HEK293 (cell line): ENCODE data around the gene KCND2.

Source experiments
- CTCF ChIA-PET: fragments of 350-600 bp; formaldehyde crosslinking; extraction: SDS; loops from one replicate; lab custom pipeline; 2021; ENCODE audit warnings: antibody characterized with exemption; lab: Yijun Ruan, JAX
- POLR2A ChIA-PET: fragments of 300-600 bp; formaldehyde crosslinking; extraction: SDS; loops from one replicate; lab custom pipeline; 2020; ENCODE audit warnings: antibody characterized with exemption, inconsistent platforms; lab: Yijun Ruan, JAX
- H3K27ac ChIP-seq: fragments of 200-500 bp; sonication (Bioruptor generic); 2 replicates; pipeline ENCODE4 v1.5.1; 2014; ENCODE audit warnings: low read depth, low read length, control low read depth, inconsistent platforms; ENCODE audit errors: extremely low read depth
- H3K36me3 ChIP-seq, 2 experiments: fragments of 200-500 bp in 1 of 2; sonication (Bioruptor generic) in 1 of 2; 1 replicate in 1 of 2; 2 replicates in 1 of 2; pipeline ENCODE4 v1.5.1; 2014 to 2017; ENCODE audit warnings: inconsistent platforms in 2 of 2, low read length in 2 of 2; ENCODE audit not compliant: control insufficient read depth in 2 of 2, insufficient read depth in 1 of 2
- H3K4me1 ChIP-seq: fragments of 200-500 bp; sonication (Bioruptor generic); 2 replicates; pipeline ENCODE4 v1.5.1; 2014; ENCODE audit warnings: mild to moderate bottlenecking, low read length, inconsistent platforms; ENCODE audit not compliant: control insufficient read depth, insufficient read depth
- H3K4me3 ChIP-seq: 2 replicates; pipeline ENCODE4 v1.5.1; 2011; ENCODE audit warnings: low read depth, mild to moderate bottlenecking, control low read depth, low read length, moderate library complexity
- H3K9me3 ChIP-seq: fragments of 200-500 bp; sonication (Bioruptor generic); 2 replicates; pipeline ENCODE4 v1.5.1; 2014; ENCODE audit warnings: low read depth, low read length, inconsistent platforms; ENCODE audit not compliant: control insufficient read depth, insufficient read depth
- GFI1B ChIP-seq: fragments of 450-650 bp; formaldehyde crosslinking; IDR thresholded peaks from 2 replicates; pipeline ENCODE4 v1.5.1; 2016; ENCODE audit warnings: missing biosample characterization, missing genetic modification characterization
- GLIS2 ChIP-seq: fragments of 450-650 bp; formaldehyde crosslinking; IDR thresholded peaks from 2 replicates; pipeline ENCODE4 v1.5.1; 2016; ENCODE audit warnings: missing biosample characterization, missing genetic modification characterization
- RBAK ChIP-seq: fragments of 450-650 bp; formaldehyde crosslinking; IDR thresholded peaks from 2 replicates; pipeline ENCODE4 v1.5.1; 2016; ENCODE audit warnings: missing biosample characterization, missing genetic modification characterization
- SETDB1 ChIP-seq: IDR thresholded peaks from one replicate; pipeline ENCODE4 v1.6.1; 2017; ENCODE audit warnings: mild to moderate bottlenecking, low read length, moderate library complexity, mixed read lengths; ENCODE audit not compliant: insufficient read length
- SP3 ChIP-seq: fragments of 450-650 bp; formaldehyde crosslinking; IDR thresholded peaks from 2 replicates; pipeline ENCODE4 v1.5.1; 2016; ENCODE audit warnings: missing biosample characterization, missing genetic modification characterization
- SP7 ChIP-seq: fragments of 450-650 bp; formaldehyde crosslinking; IDR thresholded peaks from 2 replicates; pipeline ENCODE4 v1.5.1; 2016; ENCODE audit warnings: missing biosample characterization, missing genetic modification characterization
- ZBTB11 ChIP-seq: fragments of 450-650 bp; formaldehyde crosslinking; conservative IDR thresholded peaks from 2 replicates; pipeline ENCODE4 v1.5.1; 2016; ENCODE audit warnings: low read depth, missing biosample characterization, missing genetic modification characterization
- ZBTB20 ChIP-seq: fragments of 450-650 bp; formaldehyde crosslinking; IDR thresholded peaks from 2 replicates; pipeline ENCODE4 v1.5.1; 2016; ENCODE audit warnings: missing biosample characterization, missing genetic modification characterization
- ZNF19 ChIP-seq: fragments of 450-650 bp; formaldehyde crosslinking; IDR thresholded peaks from 2 replicates; pipeline ENCODE4; 2016; ENCODE audit warnings: missing biosample characterization, missing genetic modification characterization, low read depth
- ZNF221 ChIP-seq: fragments of 450-650 bp; formaldehyde crosslinking; IDR thresholded peaks from 2 replicates; pipeline ENCODE4 v1.5.1; 2017; ENCODE audit warnings: missing biosample characterization, missing genetic modification characterization, borderline replicate concordance
- ZNF24 ChIP-seq: fragments of 450-650 bp; formaldehyde crosslinking; IDR thresholded peaks from 2 replicates; pipeline ENCODE4 v1.5.1; 2016; ENCODE audit warnings: missing biosample characterization, missing genetic modification characterization
- ZNF248 ChIP-seq: fragments of 450-650 bp; formaldehyde crosslinking; IDR thresholded peaks from 2 replicates; pipeline ENCODE4 v1.5.1; 2017; ENCODE audit warnings: missing biosample characterization, missing genetic modification characterization
- ZNF350 ChIP-seq: fragments of 450-650 bp; formaldehyde crosslinking; IDR thresholded peaks from 2 replicates; pipeline ENCODE4 v1.5.0; 2017; ENCODE audit warnings: missing biosample characterization, mild to moderate bottlenecking, missing genetic modification characterization
- ZNF354C ChIP-seq: fragments of 450-650 bp; formaldehyde crosslinking; IDR thresholded peaks from 2 replicates; pipeline ENCODE4 v1.5.1; 2016; ENCODE audit warnings: missing biosample characterization, missing genetic modification characterization, low read depth, borderline replicate concordance
- ZNF423 ChIP-seq: fragments of 450-650 bp; formaldehyde crosslinking; IDR thresholded peaks from 2 replicates; pipeline ENCODE4 v1.5.1; 2016; ENCODE audit warnings: missing biosample characterization, missing genetic modification characterization
- ZNF48 ChIP-seq: fragments of 450-650 bp; formaldehyde crosslinking; IDR thresholded peaks from 2 replicates; pipeline ENCODE4 v1.5.1; 2016; ENCODE audit warnings: missing biosample characterization, missing genetic modification characterization
- ZNF654 ChIP-seq: fragments of 450-650 bp; formaldehyde crosslinking; IDR thresholded peaks from 2 replicates; pipeline ENCODE4 v1.5.1; 2016; ENCODE audit warnings: low read depth, missing biosample characterization, missing genetic modification characterization
- ZNF76 ChIP-seq: fragments of 450-650 bp; formaldehyde crosslinking; IDR thresholded peaks from 2 replicates; pipeline ENCODE4; 2016; ENCODE audit warnings: low read depth, missing biosample characterization, missing genetic modification characterization, borderline replicate concordance
- TF ChIP-seq, protein P1 (sequence below): fragments of 450-650 bp; IDR thresholded peaks from 2 replicates; pipeline ENCODE4 v1.5.1; 2018; ENCODE audit warnings: missing biosample characterization, missing genetic modification characterization
- TF ChIP-seq, protein P2 (sequence below): fragments of 450-650 bp; formaldehyde crosslinking; IDR thresholded peaks from 2 replicates; pipeline ENCODE4; 2016; ENCODE audit warnings: missing biosample characterization, missing genetic modification characterization
- TF ChIP-seq, protein P3 (sequence below): fragments of 450-650 bp; formaldehyde crosslinking; IDR thresholded peaks from 2 replicates; pipeline ENCODE4 v1.5.1; 2016; ENCODE audit warnings: missing biosample characterization, missing genetic modification characterization

KCND2 gene

DNA sequence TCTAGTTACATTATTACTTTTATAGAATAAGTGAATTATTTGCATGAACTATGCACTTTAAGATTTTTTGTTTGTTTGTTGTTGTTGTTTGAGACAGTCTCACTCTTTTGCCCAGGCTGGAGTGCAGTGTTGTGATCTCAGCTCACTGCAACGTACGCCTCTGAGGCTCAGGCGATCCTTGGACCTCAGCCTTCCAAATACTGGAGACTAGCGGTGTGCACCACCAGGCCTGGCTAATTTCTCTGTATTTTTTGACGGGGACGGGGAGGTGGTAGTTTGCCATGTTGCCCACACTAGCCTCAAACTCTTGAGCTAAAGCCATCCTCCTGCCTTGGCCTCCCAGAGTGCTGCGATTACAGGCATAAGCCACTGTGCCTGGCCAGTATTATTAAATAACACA is 29.2 kb downstream of the KCND2 start (continued):
- TF ChIP-seq, protein P1, sequence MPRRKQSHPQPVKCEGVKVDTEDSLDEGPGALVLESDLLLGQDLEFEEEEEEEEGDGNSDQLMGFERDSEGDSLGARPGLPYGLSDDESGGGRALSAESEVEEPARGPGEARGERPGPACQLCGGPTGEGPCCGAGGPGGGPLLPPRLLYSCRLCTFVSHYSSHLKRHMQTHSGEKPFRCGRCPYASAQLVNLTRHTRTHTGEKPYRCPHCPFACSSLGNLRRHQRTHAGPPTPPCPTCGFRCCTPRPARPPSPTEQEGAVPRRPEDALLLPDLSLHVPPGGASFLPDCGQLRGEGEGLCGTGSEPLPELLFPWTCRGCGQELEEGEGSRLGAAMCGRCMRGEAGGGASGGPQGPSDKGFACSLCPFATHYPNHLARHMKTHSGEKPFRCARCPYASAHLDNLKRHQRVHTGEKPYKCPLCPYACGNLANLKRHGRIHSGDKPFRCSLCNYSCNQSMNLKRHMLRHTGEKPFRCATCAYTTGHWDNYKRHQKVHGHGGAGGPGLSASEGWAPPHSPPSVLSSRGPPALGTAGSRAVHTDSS (tag by site-specific recombination), result no peak

DNA sequence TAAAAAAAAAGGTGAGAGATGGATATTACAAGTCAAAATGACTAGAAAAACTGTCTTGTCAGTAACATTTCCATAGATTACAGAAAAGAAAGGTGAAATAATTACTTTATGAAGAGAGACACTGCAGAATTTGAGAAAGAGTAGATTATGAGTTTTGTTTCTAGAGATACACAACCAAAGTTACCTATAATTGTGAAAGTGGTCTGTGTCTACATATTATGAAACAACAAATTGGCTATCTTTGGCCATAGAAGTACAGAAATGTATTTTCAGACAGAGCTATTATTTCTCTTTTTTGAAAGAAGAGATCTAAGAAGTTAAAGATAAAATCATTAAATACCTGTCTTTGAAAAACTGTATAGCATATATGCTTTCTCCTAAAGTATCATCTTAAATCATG is 30.1 kb downstream of the KCND2 start:
- Histone ChIP-seq H3K27ac (no peak overlapping the region), H3K4me3 (no peak overlapping the region), H3K36me3 (no peaks in the 10 kb centered on the region), H3K9me3 (no peaks in the 10 kb centered on the region), H3K4me1 (no peaks in the 10 kb centered on the region)
- CTCF ChIA-PET, result no interaction called here
- POLR2A ChIA-PET, result no interaction called here
- TF ChIP-seq ZNF350 (no peak), SP3 (no peak), ZNF24 (tag by site-specific recombination) (no peak), ZNF48 (tag by site-specific recombination) (no peak)
- TF ChIP-seq, protein P2, sequence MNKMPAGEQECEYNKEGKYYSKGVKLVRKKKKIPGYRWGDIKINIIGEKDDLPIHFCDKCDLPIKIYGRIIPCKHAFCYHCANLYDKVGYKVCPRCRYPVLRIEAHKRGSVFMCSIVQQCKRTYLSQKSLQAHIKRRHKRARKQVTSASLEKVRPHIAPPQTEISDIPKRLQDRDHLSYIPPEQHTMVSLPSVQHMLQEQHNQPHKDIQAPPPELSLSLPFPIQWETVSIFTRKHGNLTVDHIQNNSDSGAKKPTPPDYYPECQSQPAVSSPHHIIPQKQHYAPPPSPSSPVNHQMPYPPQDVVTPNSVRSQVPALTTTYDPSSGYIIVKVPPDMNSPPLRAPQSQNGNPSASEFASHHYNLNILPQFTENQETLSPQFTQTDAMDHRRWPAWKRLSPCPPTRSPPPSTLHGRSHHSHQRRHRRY (tag by site-specific recombination), result no peak

- CTCF ChIA-PET, result no interaction called here
These were observed 31.7 kb downstream of the KCND2 start for GRCh38 chr7:120304674-120305073.

More at GRCh38 chr7:120304674-120305073, 31.7 kb downstream of the KCND2 start:
- Histone ChIP-seq H3K27ac (no peak overlapping the region), H3K4me3 (no peak overlapping the region), H3K9me3 (no peaks in the 10 kb centered on the region), H3K36me3 (no peaks in the 10 kb centered on the region), H3K4me1 (no peaks in the 10 kb centered on the region)
- POLR2A ChIA-PET, result no interaction called here
- TF ChIP-seq SETDB1 (no peak), ZNF654 (no peak), ZNF221 (tag by site-specific recombination) (no peak), ZBTB11 (tag by site-specific recombination) (no peak), ZBTB20 (tag by site-specific recombination) (no peak), ZNF423 (tag by site-specific recombination) (no peak), SP7 (tag by site-specific recombination) (no peak), GLIS2 (tag by site-specific recombination) (no peak), ZNF76 (no peak), RBAK (tag by site-specific recombination) (no peak), ZNF248 (tag by site-specific recombination) (no peak), ZNF19 (no peak), ZNF354C (no peak), GFI1B (tag by site-specific recombination) (no peak)
- TF ChIP-seq, protein P1 (tag by site-specific recombination), result no peak
- TF ChIP-seq, protein P3, sequence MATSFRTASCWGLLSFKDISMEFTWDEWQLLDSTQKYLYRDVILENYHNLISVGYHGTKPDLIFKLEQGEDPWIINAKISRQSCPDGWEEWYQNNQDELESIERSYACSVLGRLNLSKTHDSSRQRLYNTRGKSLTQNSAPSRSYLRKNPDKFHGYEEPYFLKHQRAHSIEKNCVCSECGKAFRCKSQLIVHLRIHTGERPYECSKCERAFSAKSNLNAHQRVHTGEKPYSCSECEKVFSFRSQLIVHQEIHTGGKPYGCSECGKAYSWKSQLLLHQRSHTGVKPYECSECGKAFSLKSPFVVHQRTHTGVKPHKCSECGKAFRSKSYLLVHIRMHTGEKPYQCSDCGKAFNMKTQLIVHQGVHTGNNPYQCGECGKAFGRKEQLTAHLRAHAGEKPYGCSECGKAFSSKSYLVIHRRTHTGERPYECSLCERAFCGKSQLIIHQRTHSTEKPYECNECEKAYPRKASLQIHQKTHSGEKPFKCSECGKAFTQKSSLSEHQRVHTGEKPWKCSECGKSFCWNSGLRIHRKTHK (tag by site-specific recombination), result no peak
